Measurements from ENCODE around the gene ATF5.

ATF5 gene

GRCh38 chr19:49976496-49976895, 47.5 kb downstream of the ATF5 start:
- no peak for DNase-seq (ENCODE audit: low read depth, low spot score)

GRCh38 chr19:49977076-49977475, 48.1 kb downstream of the ATF5 start:
- no peak for DNase-seq (ENCODE audit: low read depth, low spot score)

DNA sequence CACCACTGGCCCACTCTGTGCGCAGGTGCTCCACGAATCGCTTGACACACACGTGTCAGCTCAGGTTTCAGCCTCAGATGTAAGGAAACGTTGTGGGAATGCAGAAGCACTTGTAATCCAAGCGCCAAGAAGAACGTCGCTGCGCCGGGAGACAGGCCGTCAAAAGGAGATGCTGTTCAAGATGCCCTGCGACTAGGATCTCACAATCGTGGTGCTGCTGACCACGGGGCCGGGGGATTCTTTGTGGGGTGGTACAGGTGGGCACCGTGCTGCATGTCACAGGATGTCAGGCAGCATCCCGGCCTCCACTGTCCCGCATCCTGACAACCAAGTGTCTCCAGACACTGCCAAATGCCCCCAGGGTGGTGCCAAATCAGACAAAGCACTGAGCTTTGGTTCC, 48.9 kb downstream of the ATF5 start:
- no peak for DNase-seq (ENCODE audit: low read depth, low spot score)

DNA sequence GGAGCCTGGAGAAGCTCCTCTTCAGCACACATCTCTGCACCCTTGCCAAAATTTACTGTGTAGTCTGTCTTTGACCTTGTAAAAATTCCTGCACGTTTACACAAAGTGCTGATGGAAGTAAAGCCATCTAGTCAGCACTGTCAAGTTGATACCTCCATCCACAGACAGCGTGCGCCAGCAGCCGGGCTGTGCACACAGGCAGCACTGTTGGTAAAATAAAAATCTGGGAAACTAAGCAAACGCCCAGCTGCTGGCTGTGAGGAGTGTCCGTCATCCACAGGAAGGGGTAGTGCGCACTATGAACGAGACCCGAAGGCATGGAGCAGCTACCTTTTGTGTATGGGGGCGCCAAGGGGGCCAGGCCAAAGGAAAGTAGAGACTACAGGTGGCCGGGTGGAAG, 49.3 kb downstream of the ATF5 start:
- no peak for DNase-seq (ENCODE audit: low read depth, low spot score)

DNA sequence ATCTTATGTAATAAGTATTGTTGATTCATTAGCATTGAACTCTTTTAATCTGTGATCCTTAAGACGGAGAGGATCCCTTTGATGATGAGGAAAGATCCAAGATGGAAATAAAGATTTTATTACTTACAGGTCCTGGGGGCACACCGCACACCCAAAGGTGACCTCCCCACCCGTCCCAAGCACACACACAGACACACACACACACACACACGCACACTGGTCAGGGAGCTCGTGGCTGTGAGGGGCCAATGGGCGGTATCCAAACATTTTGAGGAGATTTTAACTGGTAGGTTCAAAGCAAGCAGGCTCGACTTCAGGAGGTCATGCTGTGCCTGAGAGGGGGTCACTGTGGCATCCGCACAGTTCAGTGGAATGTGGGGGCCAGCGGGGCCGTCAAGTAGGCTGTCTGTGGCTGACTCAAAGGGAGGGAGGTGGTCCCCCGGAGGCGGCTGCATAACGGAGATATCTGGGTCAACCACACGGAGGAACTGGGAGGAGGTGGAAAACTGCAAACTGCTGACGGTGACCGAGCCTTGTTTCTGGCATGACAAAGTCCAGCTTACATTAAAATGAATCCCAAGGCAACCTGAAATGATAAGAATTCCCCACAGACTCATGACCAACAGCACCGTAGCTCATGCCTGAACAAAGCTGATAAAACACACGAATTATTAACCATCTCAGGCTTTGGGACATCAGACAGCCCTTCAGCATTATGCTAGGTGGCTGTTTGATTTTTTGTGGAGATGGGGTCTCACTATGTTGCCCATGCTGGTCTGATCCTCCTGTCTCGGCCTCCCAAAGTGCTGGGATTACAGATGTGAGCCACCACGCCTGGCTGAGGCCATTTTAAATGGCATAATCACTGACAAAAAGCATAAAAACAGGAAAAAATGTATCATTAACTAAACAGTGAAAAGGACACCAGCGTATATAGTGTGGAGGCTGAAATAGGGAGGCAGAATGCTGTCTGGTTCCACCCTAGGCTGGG, 52.9 kb downstream of the ATF5 start:
- no peak for DNase-seq (ENCODE audit: low read depth, low spot score)
